ENCODE measurements around the gene KCNE3.
"Not testable (repeated sequence)": the region's sequence is repeated elsewhere in the genome, so short reads cannot be mapped to it uniquely, and the experiment has no call there.

Gene KCNE3

GRCh38 chr11:74417379-74417804 lies 50.0 kb downstream of the KCNE3 start:
- Histone ChIP-seq H3K36me3 (ENCODE audit: control insufficient read depth, insufficient read depth, low read length) (no peaks in the 10 kb centered on the region), H3K27ac (ENCODE audit: low read depth, low read length, severe bottlenecking) (no peak overlapping the region), H3K9me3 (ENCODE audit: control insufficient read depth, low read length) (no peaks in the 10 kb centered on the region), H3K4me1 (ENCODE audit: control insufficient read depth, insufficient read depth, low read length, poor library complexity, severe bottlenecking) (no peaks in the 10 kb centered on the region), H3K4me3 (ENCODE audit: extremely low read depth, insufficient read depth, low read length, poor library complexity, severe bottlenecking) (no peak overlapping the region)
- 50% methylated on average over 1 of the region's 1 CpG; no CpG with 5 or more reads in 1 of the 2 experiments for WGBS, 2 experiments (ENCODE audit: insufficient coverage in 2 of 2)

DNA sequence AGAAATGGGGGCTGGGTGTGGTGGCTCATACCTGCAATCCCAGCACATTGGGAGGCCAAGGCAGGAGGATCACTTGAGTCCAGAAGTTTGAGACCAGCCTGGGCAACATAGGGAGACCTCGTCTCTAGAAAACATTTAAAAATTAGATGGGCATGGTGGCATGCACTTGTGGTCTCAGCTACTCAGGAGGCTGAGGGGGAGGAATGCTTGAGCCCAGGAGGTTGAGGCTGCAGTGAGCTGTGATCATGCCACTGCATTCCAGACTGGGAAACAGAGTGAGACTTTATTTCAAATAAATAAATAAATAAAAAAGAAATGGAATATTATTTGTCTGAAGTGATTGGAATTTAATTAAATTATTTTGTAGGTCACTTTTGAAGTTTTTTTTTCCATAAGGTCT lies 50.4 kb downstream of the KCNE3 start:
- H3K36me3 ChIP-seq (ENCODE audit: control insufficient read depth, insufficient read depth, low read length); H3K4me1 ChIP-seq (ENCODE audit: control insufficient read depth, insufficient read depth, low read length, poor library complexity, severe bottlenecking); H3K9me3 ChIP-seq (ENCODE audit: control insufficient read depth, low read length); H3K27ac ChIP-seq (ENCODE audit: low read depth, low read length, severe bottlenecking); H3K4me3 ChIP-seq (ENCODE audit: extremely low read depth, insufficient read depth, low read length, poor library complexity, severe bottlenecking): not testable (repeated sequence)
- 67 to 88% methylated on average over 1 of the region's 1 CpG for WGBS, 2 experiments (ENCODE audit: insufficient coverage in 2 of 2)

- Histone ChIP-seq H3K9me3 (ENCODE audit: control insufficient read depth, low read length) (no peaks in the 10 kb centered on the region), H3K4me1 (ENCODE audit: control insufficient read depth, insufficient read depth, low read length, poor library complexity, severe bottlenecking) (no peaks in the 10 kb centered on the region), H3K27ac (ENCODE audit: low read depth, low read length, severe bottlenecking) (no peak overlapping the region), H3K4me3 (ENCODE audit: extremely low read depth, insufficient read depth, low read length, poor library complexity, severe bottlenecking) (no peak overlapping the region), H3K36me3 (ENCODE audit: control insufficient read depth, insufficient read depth, low read length) (no peaks in the 10 kb centered on the region)
- 85 to 98% methylated on average over 9 to 11 of the region's 11 CpGs for WGBS, 2 experiments (ENCODE audit: insufficient coverage in 2 of 2)
These were observed 54.5 kb downstream of the KCNE3 start for GRCh38 chr11:74412733-74413359.

DNA sequence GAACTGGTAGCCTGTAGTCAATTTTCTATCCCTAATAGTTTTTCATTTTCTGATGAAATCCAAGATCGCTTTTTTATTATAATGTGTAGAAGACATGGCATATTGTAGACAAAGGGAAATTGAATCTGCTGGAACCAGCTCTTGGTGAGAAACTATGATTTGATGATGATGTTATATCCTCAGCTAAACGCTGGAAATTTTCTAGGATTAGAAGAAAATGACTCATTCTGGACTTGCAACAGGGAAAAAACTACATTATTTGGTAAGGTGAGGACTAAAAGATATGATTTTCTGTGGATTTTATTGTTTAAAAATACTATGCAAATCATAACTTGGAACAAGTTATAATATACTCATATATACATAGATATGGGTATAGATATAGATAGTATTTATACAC lies 55.0 kb downstream of the KCNE3 start:
- H3K4me3 ChIP-seq (ENCODE audit: extremely low read depth, insufficient read depth, low read length, poor library complexity, severe bottlenecking) = no peak overlapping the region
- H3K4me1 ChIP-seq (ENCODE audit: control insufficient read depth, insufficient read depth, low read length, poor library complexity, severe bottlenecking) = no peaks in the 10 kb centered on the region
- no peaks in the 10 kb centered on the region for H3K9me3 ChIP-seq (ENCODE audit: control insufficient read depth, low read length)
- H3K27ac ChIP-seq (ENCODE audit: low read depth, low read length, severe bottlenecking) = no peak overlapping the region
- 80 to 100% methylated on average over 1 of the region's 2 CpGs for whole genome bisulfite sequencing, 2 experiments (ENCODE audit: insufficient coverage in 2 of 2)
- H3K36me3 ChIP-seq (ENCODE audit: control insufficient read depth, insufficient read depth, low read length) = no peaks in the 10 kb centered on the region

DNA sequence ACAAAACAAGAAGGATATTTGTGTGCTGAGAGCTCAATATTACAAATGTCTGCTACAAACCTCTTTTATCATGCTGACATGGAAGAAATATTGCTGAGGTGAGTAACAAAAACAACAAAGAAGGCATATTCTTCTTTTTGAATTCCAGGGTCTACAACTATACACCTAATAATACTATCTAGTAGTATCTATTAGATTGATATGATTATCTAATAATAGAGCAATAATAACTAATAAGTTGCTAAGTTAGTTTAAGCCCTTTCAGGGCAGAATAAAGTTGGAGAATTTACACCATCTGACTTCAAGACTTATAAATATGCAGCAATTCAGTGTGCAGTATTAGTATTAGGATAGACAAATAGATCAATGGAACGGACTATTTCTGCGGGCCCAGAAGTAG lies 57.7 kb downstream of the KCNE3 start:
- WGBS, 2 experiments (ENCODE audit: insufficient coverage in 2 of 2) = no CpG with 5 or more reads among the region's 2 CpGs
- Histone ChIP-seq H3K9me3 (ENCODE audit: control insufficient read depth, low read length) (no peaks in the 10 kb centered on the region), H3K4me1 (ENCODE audit: control insufficient read depth, insufficient read depth, low read length, poor library complexity, severe bottlenecking) (no peaks in the 10 kb centered on the region), H3K27ac (ENCODE audit: low read depth, low read length, severe bottlenecking) (no peak overlapping the region), H3K4me3 (ENCODE audit: extremely low read depth, insufficient read depth, low read length, poor library complexity, severe bottlenecking) (no peak overlapping the region), H3K36me3 (ENCODE audit: control insufficient read depth, insufficient read depth, low read length) (no peaks in the 10 kb centered on the region)

Data from mesodermal cell (in vitro differentiated cells).